ENCODE results near the gene CCDC85A. TPM values are rescaled to one million over a fixed set of nuclear protein-coding genes. Genes with fewer than 3 reads are reported as not detected.

Gene CCDC85A
- total and polyA plus RNA-seq, 2 experiments from 2014 or later, result 0.21 to 0.24 TPM

DNA sequence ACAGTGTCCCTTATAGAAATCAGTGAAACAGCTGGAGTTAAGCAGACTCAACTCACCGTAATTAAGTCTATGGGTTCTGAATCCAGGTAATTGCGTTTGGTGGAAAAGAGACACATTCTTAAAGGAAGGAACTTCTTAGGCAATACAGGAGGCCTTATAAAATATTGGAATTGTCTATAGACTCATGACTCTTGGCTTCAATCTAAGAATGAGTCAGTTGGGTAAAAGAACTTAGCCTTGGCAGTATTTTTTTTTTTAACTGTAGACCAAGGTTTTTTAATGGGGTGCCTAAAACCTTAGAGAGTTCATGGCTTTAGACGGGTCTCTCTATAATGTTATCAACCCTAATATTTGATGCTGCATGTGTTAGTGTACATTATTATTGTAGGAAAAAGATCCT lies 47.6 kb downstream of the CCDC85A start:
- H3K4me3 ChIP-seq, result no peak overlapping the region
- DNase-seq (ENCODE audit: low spot score) (no peak), ATAC-seq (no peak)
- H3K36me3 ChIP-seq (ENCODE audit: insufficient read depth), result no peaks in the 10 kb centered on the region
- H3K4me3 Mint-ChIP-seq, result no peak overlapping the region
- H3K36me3 Mint-ChIP-seq (ENCODE audit: low read depth), result no peaks in the 10 kb centered on the region
- H3F3A ChIP-seq (replicated peaks; ENCODE audit: low read depth), result no peaks in the 10 kb centered on the region
- peaks cover 1% of the 10 kb centered on the region for H3K27me3 Mint-ChIP-seq (ENCODE audit: insufficient read depth, low read depth, poor library complexity)
- H3K27ac ChIP-seq (ENCODE audit: low read depth), result no peak overlapping the region
- no peaks in the 10 kb centered on the region for H4K20me1 ChIP-seq (replicated peaks; ENCODE audit: insufficient read depth)
- no peaks in the 10 kb centered on the region for H3K27me3 ChIP-seq (ENCODE audit: insufficient read depth)
- H3K4me1 Mint-ChIP-seq, result peaks cover 24% of the 10 kb centered on the region
- no peaks in the 10 kb centered on the region; the same call in 1 of the 2 replicates for H3K4me1 ChIP-seq (ENCODE audit: insufficient read depth)
- H3K4me2 ChIP-seq, result no peak overlapping the region
- H3K9me2 ChIP-seq (ENCODE audit: insufficient read depth), result no peaks in the 10 kb centered on the region
- H3K27ac Mint-ChIP-seq, result no peak overlapping the region
- H3K9me3 Mint-ChIP-seq, result no peaks in the 10 kb centered on the region
- TF ChIP-seq STAT1 (IDR thresholded peaks at IDR 0.05; ENCODE audit: unreplicated experiment) (no peak), EZH2 (IDR thresholded peaks at IDR 0.05; ENCODE audit: low read depth, unreplicated experiment) (no peak), ZNF331 (CRISPR knock-in tag; IDR thresholded peaks at IDR 0.05; ENCODE audit: low read depth) (no peak), ZNF114 (CRISPR knock-in tag; IDR thresholded peaks at IDR 0.05) (no peak), NANOG (IDR thresholded peaks at IDR 0.05; ENCODE audit: borderline replicate concordance) (no peak), POLR2AphosphoS5 (IDR thresholded peaks at IDR 0.05; ENCODE audit: low read depth) (no peak), JUNB (IDR thresholded peaks at IDR 0.05; ENCODE audit: unreplicated experiment) (no peak)
- TF ChIP-seq, protein P1, sequence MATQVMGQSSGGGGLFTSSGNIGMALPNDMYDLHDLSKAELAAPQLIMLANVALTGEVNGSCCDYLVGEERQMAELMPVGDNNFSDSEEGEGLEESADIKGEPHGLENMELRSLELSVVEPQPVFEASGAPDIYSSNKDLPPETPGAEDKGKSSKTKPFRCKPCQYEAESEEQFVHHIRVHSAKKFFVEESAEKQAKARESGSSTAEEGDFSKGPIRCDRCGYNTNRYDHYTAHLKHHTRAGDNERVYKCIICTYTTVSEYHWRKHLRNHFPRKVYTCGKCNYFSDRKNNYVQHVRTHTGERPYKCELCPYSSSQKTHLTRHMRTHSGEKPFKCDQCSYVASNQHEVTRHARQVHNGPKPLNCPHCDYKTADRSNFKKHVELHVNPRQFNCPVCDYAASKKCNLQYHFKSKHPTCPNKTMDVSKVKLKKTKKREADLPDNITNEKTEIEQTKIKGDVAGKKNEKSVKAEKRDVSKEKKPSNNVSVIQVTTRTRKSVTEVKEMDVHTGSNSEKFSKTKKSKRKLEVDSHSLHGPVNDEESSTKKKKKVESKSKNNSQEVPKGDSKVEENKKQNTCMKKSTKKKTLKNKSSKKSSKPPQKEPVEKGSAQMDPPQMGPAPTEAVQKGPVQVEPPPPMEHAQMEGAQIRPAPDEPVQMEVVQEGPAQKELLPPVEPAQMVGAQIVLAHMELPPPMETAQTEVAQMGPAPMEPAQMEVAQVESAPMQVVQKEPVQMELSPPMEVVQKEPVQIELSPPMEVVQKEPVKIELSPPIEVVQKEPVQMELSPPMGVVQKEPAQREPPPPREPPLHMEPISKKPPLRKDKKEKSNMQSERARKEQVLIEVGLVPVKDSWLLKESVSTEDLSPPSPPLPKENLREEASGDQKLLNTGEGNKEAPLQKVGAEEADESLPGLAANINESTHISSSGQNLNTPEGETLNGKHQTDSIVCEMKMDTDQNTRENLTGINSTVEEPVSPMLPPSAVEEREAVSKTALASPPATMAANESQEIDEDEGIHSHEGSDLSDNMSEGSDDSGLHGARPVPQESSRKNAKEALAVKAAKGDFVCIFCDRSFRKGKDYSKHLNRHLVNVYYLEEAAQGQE (IDR thresholded peaks at IDR 0.05; ENCODE audit: unreplicated experiment), result no peak
- TF ChIP-seq, protein P2, sequence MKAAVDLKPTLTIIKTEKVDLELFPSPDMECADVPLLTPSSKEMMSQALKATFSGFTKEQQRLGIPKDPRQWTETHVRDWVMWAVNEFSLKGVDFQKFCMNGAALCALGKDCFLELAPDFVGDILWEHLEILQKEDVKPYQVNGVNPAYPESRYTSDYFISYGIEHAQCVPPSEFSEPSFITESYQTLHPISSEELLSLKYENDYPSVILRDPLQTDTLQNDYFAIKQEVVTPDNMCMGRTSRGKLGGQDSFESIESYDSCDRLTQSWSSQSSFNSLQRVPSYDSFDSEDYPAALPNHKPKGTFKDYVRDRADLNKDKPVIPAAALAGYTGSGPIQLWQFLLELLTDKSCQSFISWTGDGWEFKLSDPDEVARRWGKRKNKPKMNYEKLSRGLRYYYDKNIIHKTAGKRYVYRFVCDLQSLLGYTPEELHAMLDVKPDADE (IDR thresholded peaks at IDR 0.05), result no peak
- TF ChIP-seq, protein P3, sequence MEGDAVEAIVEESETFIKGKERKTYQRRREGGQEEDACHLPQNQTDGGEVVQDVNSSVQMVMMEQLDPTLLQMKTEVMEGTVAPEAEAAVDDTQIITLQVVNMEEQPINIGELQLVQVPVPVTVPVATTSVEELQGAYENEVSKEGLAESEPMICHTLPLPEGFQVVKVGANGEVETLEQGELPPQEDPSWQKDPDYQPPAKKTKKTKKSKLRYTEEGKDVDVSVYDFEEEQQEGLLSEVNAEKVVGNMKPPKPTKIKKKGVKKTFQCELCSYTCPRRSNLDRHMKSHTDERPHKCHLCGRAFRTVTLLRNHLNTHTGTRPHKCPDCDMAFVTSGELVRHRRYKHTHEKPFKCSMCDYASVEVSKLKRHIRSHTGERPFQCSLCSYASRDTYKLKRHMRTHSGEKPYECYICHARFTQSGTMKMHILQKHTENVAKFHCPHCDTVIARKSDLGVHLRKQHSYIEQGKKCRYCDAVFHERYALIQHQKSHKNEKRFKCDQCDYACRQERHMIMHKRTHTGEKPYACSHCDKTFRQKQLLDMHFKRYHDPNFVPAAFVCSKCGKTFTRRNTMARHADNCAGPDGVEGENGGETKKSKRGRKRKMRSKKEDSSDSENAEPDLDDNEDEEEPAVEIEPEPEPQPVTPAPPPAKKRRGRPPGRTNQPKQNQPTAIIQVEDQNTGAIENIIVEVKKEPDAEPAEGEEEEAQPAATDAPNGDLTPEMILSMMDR (conservative IDR thresholded peaks at IDR 0.05; ENCODE audit: low read depth in 2 of 2), result no peak
- no peak overlapping the region for H2AFZ ChIP-seq
- H3K79me2 ChIP-seq (replicated peaks; ENCODE audit: insufficient read depth), result no peaks in the 10 kb centered on the region

All from GM23338 (cell line).